ENCODE data around the gene CDH4. TPM values are rescaled to one million over a fixed set of nuclear protein-coding genes. Genes with fewer than 3 reads are reported as not detected.

CDH4 gene
- polyA plus RNA-seq, 6 donors from 2014 or later, result not detected

DNA sequence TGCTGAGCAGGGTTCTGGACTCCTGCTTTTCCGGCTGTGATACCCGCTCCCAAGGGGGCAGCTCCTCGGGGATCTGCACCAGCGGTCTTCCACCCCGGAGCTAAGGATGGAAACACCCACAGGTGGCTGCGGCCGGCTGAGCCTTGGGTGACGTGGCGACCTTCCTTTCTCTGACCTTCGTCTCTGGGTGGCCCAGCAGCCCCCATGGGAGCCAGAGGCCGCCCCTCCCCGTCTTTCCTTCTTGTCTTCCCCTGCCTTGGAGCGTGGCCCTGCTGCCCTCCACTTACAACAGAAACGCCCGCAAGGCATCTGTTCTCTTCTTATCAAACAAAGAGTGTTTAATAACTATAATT lies 407.9 kb downstream of the CDH4 start:
- ATAC-seq (ENCODE audit: low read depth in 2 of 2), result no peak
- H3K4me3 Mint-ChIP-seq, result no peak overlapping the region
- H3K9me3 Mint-ChIP-seq, result peaks cover 0 to 9% (median 2%) of the 10 kb centered on the region in 7 donors
- no peak overlapping the region for H3K27ac Mint-ChIP-seq
- no peaks in the 10 kb centered on the region for H3K36me3 Mint-ChIP-seq
- no peak for DNase-seq
- H3K4me1 Mint-ChIP-seq, result peaks cover 0 to 4% (median 0%) of the 10 kb centered on the region in 3 donors
- H3K27me3 Mint-ChIP-seq, result no peaks in the 10 kb centered on the region

- H3K4me3 Mint-ChIP-seq, result no peak overlapping the region
- H3K4me1 Mint-ChIP-seq, result peaks cover 0 to 4% (median 0%) of the 10 kb centered on the region in 3 donors
- H3K36me3 Mint-ChIP-seq, result no peaks in the 10 kb centered on the region
- no peaks in the 10 kb centered on the region for H3K27me3 Mint-ChIP-seq
- H3K27ac Mint-ChIP-seq, result no peak overlapping the region
- H3K9me3 Mint-ChIP-seq, result peaks cover 0 to 9% (median 2%) of the 10 kb centered on the region in 7 donors
- DNase-seq (no peak), ATAC-seq (ENCODE audit: low read depth in 2 of 2) (no peak)
These were observed 408.5 kb downstream of the CDH4 start for GRCh38 chr20:61660559-61660958.

- Mint-ChIP-seq H3K27me3 (no peaks in the 10 kb centered on the region), H3K27ac (no peak overlapping the region), H3K9me3 (peaks cover 0 to 9% (median 2%) of the 10 kb centered on the region in 7 donors), H3K4me3 (no peak overlapping the region), H3K4me1 (peaks cover 0 to 4% (median 0%) of the 10 kb centered on the region in 3 donors), H3K36me3 (no peaks in the 10 kb centered on the region)
- ATAC-seq (ENCODE audit: low read depth in 2 of 2) (no peak), DNase-seq (no peak)
These were observed 409.0 kb downstream of the CDH4 start for GRCh38 chr20:61661025-61661424.

GRCh38 chr20:61661583-61661982 lies 409.5 kb downstream of the CDH4 start:
- Mint-ChIP-seq H3K27ac (no peak overlapping the region), H3K4me3 (no peak overlapping the region), H3K27me3 (no peaks in the 10 kb centered on the region), H3K9me3 (peaks cover 0 to 9% (median 2%) of the 10 kb centered on the region in 7 donors), H3K36me3 (no peaks in the 10 kb centered on the region), H3K4me1 (peaks cover 0 to 4% (median 0%) of the 10 kb centered on the region in 3 donors)
- ATAC-seq (ENCODE audit: low read depth in 2 of 2), result no peak
- no peak for DNase-seq

DNA sequence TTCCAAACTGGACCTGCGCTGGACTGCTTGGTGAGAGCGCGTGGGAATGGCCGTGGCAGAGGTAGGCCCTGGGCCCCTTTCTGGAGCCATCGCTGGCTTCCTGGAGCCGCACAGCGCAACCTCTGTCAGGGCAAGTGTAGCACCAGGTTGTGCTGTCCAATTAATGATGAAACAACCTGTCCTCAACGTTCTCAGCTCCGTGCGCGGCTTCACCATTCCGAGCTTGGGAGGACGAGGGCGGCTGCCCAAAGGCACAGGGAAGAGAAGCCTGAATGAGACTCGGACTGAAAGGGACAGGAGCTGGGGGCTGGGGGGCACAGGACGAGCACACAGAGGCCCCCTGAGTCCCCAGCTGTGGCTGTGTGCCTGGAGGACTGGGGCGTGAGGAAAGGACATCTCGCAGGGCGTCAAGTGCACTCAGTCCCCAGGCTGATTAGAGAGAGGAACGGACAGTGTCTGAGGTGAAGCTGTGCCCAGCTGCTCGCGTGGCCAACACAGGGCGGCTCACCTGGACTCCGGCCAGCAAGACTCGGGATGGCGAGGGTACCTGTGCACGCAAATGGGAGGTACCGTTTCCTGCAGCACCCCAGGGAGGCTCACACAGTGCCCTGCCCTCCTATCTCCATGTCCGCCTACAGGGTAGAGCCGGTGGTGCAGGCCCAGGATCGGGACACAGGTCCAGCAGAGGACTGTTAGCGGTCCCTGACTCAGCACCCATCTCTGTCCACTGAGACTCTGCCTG lies 410.3 kb downstream of the CDH4 start:
- Mint-ChIP-seq H3K9me3 (peaks cover 0 to 8% (median 2%) of the 10 kb centered on the region in 7 donors), H3K27me3 (no peaks in the 10 kb centered on the region), H3K36me3 (no peaks in the 10 kb centered on the region), H3K27ac (no peak overlapping the region), H3K4me3 (peak overlapping the region in 1 of 8 donors; percentile 52), H3K4me1 (peaks cover 0 to 4% (median 0%) of the 10 kb centered on the region in 3 donors)
- ATAC-seq (ENCODE audit: low read depth in 2 of 2) (no peak), DNase-seq (no peak)

- Mint-ChIP-seq H3K4me1 (peaks cover 0 to 4% (median 0%) of the 10 kb centered on the region in 3 donors), H3K36me3 (no peaks in the 10 kb centered on the region), H3K27me3 (peaks cover 0 to 4% (median 0%) of the 10 kb centered on the region in 3 donors), H3K9me3 (peaks cover 0 to 7% (median 3%) of the 10 kb centered on the region in 7 donors), H3K4me3 (no peak overlapping the region), H3K27ac (no peak overlapping the region)
- ATAC-seq (ENCODE audit: low read depth in 2 of 2), result no peak
- no peak for DNase-seq
These were observed 410.9 kb downstream of the CDH4 start for GRCh38 chr20:61662968-61663331.

GRCh38 chr20:61663521-61664425 lies 411.7 kb downstream of the CDH4 start:
- no peak overlapping the region for H3K4me3 Mint-ChIP-seq
- H3K4me1 Mint-ChIP-seq, result peaks cover 0 to 4% (median 0%) of the 10 kb centered on the region in 3 donors
- no peak for ATAC-seq (ENCODE audit: low read depth in 2 of 2)
- no peak overlapping the region for H3K27ac Mint-ChIP-seq
- H3K36me3 Mint-ChIP-seq, result no peaks in the 10 kb centered on the region
- no peak for DNase-seq
- H3K9me3 Mint-ChIP-seq, result peaks cover 0 to 6% (median 3%) of the 10 kb centered on the region in 7 donors
- peaks cover 0 to 5% (median 0%) of the 10 kb centered on the region in 3 donors for H3K27me3 Mint-ChIP-seq

- ATAC-seq (ENCODE audit: low read depth in 2 of 2) (no peak), DNase-seq (no peak)
- peak overlapping the region in 1 of 8 donors; percentile 29 for H3K4me3 Mint-ChIP-seq
- H3K4me1 Mint-ChIP-seq, result no peaks in the 10 kb centered on the region
- peaks cover 0 to 6% (median 4%) of the 10 kb centered on the region in 7 donors for H3K9me3 Mint-ChIP-seq
- no peak overlapping the region for H3K27ac Mint-ChIP-seq
- H3K36me3 Mint-ChIP-seq, result no peaks in the 10 kb centered on the region
- H3K27me3 Mint-ChIP-seq, result peaks cover 0 to 5% (median 0%) of the 10 kb centered on the region in 3 donors
These were observed 412.7 kb downstream of the CDH4 start for GRCh38 chr20:61664556-61665320.

DNA sequence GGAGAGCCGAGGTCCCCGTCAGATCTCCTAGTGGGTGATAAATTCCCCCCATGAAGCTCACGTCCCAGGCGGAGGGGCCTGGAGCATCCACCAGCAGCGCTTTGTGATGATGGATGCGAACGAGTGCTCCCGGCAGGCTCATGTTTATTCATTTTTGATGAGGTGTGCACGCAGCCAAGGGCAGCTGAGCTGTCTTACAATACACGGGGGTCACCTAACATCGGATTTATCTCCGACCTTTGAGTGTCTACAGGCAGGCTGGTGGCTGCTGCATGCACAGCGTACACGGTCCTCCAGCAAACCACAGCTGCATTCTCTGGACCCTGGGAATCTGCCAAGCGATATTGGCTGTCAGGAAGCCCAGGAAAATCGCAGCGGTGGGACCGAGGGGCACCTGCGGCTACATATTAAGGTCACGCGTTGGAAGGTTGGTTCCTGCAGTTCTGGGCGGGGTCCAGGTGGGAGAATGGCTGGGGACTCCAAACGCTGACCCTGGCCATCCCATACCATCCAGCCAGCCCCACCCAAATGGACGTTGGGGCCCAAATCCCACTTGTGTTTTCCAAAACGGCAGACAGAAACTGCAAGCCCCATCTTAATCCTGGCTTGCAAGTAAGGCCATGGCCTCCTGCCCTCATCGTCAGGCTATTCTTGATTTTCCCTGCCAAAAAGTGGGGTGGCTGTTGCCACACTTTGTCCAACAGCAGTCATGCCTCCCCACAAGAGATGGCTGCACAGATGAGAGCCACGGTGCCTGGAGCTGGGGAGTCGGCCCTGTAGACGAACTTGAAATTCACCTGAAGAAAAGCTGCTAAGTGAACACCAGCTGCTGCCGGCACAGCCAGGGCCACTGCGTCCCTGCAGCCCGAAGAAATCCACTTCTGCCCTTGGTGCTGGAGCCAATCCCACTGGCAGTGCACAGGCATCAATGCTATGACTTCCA lies 413.7 kb downstream of the CDH4 start:
- no peak overlapping the region for H3K4me3 Mint-ChIP-seq
- no peaks in the 10 kb centered on the region for H3K36me3 Mint-ChIP-seq
- H3K27ac Mint-ChIP-seq, result no peak overlapping the region
- H3K4me1 Mint-ChIP-seq, result no peaks in the 10 kb centered on the region
- peaks cover 0 to 13% (median 5%) of the 10 kb centered on the region in 7 donors for H3K9me3 Mint-ChIP-seq
- ATAC-seq (ENCODE audit: low read depth in 2 of 2), result no peak
- DNase-seq, result no peak
- peaks cover 0 to 5% (median 0%) of the 10 kb centered on the region in 3 donors for H3K27me3 Mint-ChIP-seq

- ATAC-seq (ENCODE audit: low read depth in 2 of 2) (no peak), DNase-seq (no peak)
- H3K27me3 Mint-ChIP-seq, result peaks cover 0 to 6% (median 0%) of the 10 kb centered on the region in 3 donors
- no peaks in the 10 kb centered on the region for H3K36me3 Mint-ChIP-seq
- H3K4me3 Mint-ChIP-seq, result no peak overlapping the region
- no peaks in the 10 kb centered on the region for H3K4me1 Mint-ChIP-seq
- peaks cover 0 to 17% (median 5%) of the 10 kb centered on the region in 7 donors for H3K9me3 Mint-ChIP-seq
- H3K27ac Mint-ChIP-seq, result no peak overlapping the region
These were observed 414.4 kb downstream of the CDH4 start for GRCh38 chr20:61666471-61666832.

DNA sequence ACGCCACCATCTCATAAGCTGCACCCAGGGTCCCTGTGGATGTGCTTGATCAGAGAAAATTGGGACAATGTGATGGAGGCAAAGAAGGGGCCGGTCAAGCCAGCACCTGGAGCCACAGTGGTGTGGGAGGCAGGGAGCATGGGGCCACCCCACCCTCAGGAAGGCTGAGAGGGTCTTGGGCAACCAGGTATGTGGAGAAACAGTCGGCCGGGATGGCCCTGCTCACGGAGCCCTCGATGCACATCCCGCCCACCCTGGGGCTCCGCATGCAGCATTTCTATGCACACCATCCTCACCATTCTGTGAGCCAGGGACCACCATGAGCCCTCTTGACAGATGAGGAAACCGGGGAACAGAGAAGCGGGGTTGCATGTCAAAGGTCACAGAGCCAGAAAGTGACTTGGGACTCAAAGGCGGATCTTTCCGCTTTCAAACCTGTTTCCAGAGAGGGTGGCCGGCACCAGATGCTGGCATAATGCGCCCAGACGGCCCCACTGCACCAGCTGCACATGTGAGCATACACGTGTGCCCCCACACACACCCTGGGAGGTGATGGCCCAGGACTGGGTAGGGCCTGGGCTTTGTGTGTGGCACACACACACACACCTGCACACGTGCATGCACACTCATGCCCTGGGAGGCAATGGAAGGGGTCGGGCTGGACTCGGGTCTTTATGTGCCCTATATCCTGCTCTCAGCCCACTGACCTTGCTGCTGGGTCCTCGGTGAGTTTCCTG lies 415.2 kb downstream of the CDH4 start:
- peaks cover 0 to 10% (median 0%) of the 10 kb centered on the region in 3 donors for H3K27me3 Mint-ChIP-seq
- no peaks in the 10 kb centered on the region for H3K4me1 Mint-ChIP-seq
- no peaks in the 10 kb centered on the region for H3K36me3 Mint-ChIP-seq
- H3K27ac Mint-ChIP-seq, result peak overlapping the region in 1 of 6 donors; percentile 33
- H3K4me3 Mint-ChIP-seq, result no peak overlapping the region
- ATAC-seq (ENCODE audit: low read depth in 2 of 2) (no peak), DNase-seq (no peak)
- H3K9me3 Mint-ChIP-seq, result peaks cover 0 to 21% (median 8%) of the 10 kb centered on the region in 7 donors
